SJCRH30 (cell line): ENCODE results near the gene CCDC171. TPM values are rescaled to one million over a fixed set of nuclear protein-coding genes. Genes with fewer than 3 reads are reported as not detected.

Experiments
- DNase-seq, 2 experiments: peaks; one replicate each; pipeline ENCODE4 v3.0.0-alpha.2; 2015 to 2020
- H3K27ac ChIP-seq: fragments of 250-450 bp; sonication (Bioruptor Pico); 2 replicates; pipeline ENCODE4 v1.5.1; 2020; ENCODE audit warnings: mild to moderate bottlenecking, moderate library complexity
- H3K27me3 ChIP-seq: fragments of 250-450 bp; sonication (Bioruptor Pico); 2 replicates; pipeline ENCODE4 v1.5.1; 2020; ENCODE audit warnings: mild to moderate bottlenecking, moderate library complexity
- H3K36me3 ChIP-seq: fragments of 250-450 bp; sonication (Bioruptor Pico); 2 replicates; pipeline ENCODE4 v1.5.1; 2020; ENCODE audit warnings: mild to moderate bottlenecking, moderate library complexity
- H3K4me1 ChIP-seq: fragments of 250-450 bp; sonication (Bioruptor Pico); 2 replicates; pipeline ENCODE4 v1.5.1; 2020; ENCODE audit warnings: mild to moderate bottlenecking, moderate library complexity
- H3K4me3 ChIP-seq: fragments of 250-450 bp; sonication (Bioruptor Pico); 2 replicates; pipeline ENCODE4 v1.5.1; 2020; ENCODE audit warnings: mild to moderate bottlenecking, moderate library complexity
- H3K9me3 ChIP-seq: fragments of 250-450 bp; sonication (Bioruptor Pico); replicated peaks from 2 replicates; pipeline ENCODE4 v1.5.1; 2020; ENCODE audit warnings: mild to moderate bottlenecking, moderate library complexity
- total RNA-seq: library from RNA; depleted of rRNA; stranded (reverse); fragments of >200 nt; shearing (Covaris generic); gene quantifications from 2 replicates; pipeline ENCODE4 v1.2.3, GENCODE V29; 2014

Gene CCDC171
- total RNA-seq, 1 experiment from 2014 or later: 2.4 TPM

DNA sequence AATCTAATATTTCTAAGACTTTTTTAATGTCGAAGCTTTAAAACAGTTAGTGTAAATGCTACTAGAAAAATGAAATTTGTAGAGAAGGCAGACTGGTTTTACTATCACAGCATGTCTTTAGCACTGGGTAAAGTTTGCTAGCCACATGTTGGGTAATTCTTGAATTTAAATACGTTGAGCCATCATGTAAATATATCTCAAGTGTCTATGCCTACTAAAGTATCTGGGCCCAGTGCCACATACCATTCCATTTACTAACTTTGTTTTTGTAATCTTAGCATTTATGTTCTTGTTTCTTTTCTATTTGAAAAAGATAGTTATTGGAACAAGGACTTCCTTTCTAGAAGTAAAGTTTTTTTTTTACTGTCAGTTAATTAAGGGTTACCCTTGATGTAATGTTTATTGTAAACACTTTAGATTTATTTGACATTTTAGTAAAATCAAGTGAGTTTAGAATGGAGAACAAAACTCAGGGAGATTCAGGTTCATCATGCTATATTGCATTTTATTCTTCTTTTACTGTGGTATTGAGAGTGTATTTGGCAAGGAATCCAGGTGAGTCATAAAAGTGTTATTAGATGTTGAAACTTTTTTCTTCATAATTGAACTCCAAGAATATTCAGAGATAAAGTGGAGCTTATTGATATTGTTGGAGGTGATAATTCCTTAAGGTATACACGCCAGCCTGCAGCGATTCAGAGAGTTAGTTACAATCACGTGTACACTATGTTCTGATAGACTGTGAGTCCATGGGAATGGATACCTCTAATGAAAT lies 182.4 kb downstream of the CCDC171 start:
- Histone ChIP-seq H3K36me3 (no peaks in the 10 kb centered on the region), H3K9me3 (no peaks in the 10 kb centered on the region), H3K27me3 (no peaks in the 10 kb centered on the region), H3K4me3 (no peak overlapping the region), H3K4me1 (peaks cover 15% of the 10 kb centered on the region; the same call in 1 of the 2 replicates), H3K27ac (no peak overlapping the region)
- peak in 1 of 2 experiments; percentile 6 for DNase-seq

DNA sequence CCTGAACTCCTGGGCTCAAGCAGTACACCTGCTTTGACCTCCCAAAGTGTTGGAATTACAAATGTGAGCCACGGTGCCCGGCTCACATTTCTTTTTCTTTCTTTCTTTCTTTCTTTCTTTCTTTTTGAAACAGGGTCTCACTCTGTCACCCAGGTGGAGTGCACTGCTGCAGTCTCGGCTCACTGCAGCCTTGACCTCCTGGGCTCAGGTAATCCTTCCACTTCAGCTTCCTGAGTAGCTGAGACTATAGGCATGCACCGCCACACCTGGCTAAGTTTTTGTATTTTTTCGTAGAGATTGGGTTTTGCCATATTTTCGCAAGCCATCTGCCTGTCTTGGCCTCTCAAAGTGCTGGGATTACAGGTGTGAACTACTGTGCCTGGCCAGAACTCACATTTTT lies 183.7 kb downstream of the CCDC171 start:
- peaks cover 15% of the 10 kb centered on the region; the same call in 1 of the 2 replicates for H3K4me1 ChIP-seq
- no peak overlapping the region for H3K27ac ChIP-seq
- no peaks in the 10 kb centered on the region for H3K27me3 ChIP-seq
- H3K9me3 ChIP-seq: peaks cover 2% of the 10 kb centered on the region; the same call in 1 of the 2 replicates
- DNase-seq: no peak
- no peaks in the 10 kb centered on the region for H3K36me3 ChIP-seq
- no peak overlapping the region for H3K4me3 ChIP-seq

DNA sequence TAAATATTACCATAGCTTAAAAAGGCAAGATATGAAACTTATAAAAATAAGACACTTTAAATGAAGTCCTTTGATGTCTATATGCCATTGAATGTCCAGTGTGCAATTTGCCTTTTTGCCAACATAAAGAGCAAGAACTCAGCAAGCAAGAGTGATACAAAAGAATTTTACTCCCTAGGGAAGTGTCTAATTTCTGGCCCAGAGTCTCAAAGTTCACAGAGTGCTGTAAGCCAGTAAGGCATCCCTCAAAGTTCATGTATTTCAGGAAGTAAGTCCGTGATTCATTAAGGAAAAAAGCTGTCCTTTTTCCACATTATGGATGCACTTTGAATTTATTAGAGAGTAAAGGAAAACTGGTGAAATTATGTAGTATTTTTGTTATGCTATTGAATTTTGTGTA lies 185.2 kb downstream of the CCDC171 start:
- H3K27ac ChIP-seq: peak overlapping the region; percentile 17; the same call in 1 of the 2 replicates
- no peaks in the 10 kb centered on the region for H3K27me3 ChIP-seq
- H3K9me3 ChIP-seq: peaks cover 2% of the 10 kb centered on the region; the same call in 1 of the 2 replicates
- H3K36me3 ChIP-seq: no peaks in the 10 kb centered on the region
- peaks cover 15% of the 10 kb centered on the region; the same call in 1 of the 2 replicates for H3K4me1 ChIP-seq
- DNase-seq: peak; percentile 15 to 64
- peak overlapping the region; percentile 41 for H3K4me3 ChIP-seq

DNA sequence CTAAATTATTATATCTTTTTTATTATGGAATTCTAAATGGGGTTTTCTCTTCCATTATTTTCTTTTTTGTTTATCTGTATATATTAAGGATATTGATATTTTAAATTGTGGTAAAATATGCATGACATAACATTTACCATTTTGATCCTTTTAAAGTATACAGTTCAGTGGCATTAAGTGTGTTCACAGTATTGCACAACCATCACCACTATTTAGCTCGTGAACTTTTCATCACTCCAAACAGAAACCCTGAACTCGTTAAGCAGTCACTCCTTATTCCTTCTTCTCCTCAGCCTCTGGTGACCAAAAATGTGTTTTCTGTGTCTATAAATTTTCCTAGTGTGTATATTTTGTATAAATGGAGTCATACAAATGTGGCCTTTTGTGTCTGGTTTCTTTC lies 188.2 kb downstream of the CCDC171 start:
- no peak for DNase-seq
- Histone ChIP-seq H3K36me3 (no peaks in the 10 kb centered on the region), H3K27ac (no peak overlapping the region), H3K4me3 (no peak overlapping the region), H3K27me3 (no peaks in the 10 kb centered on the region), H3K9me3 (peaks cover 2% of the 10 kb centered on the region; the same call in 1 of the 2 replicates), H3K4me1 (0 out of 2 replicates have a peak, but pooled peaks cover 10% of the 10 kb centered on the region)

DNA sequence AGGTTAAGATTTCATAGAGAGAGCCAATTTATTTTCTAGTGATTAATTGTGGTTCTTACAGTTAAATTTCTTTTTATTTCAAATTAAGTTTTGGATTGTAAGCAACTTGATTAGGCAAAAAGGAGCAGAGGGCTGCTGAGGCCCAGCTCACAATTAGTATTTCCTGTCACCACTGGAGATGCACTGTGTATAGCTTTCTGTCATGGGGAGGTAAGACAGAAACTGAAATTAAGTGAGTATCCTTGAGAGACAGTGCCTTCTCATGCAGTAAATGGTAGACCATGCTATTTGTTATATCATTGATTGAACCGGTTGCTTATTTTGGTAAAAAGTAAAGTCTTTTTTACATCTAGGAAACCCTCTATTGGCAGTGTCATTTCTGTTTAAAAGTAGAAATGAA lies 190.7 kb downstream of the CCDC171 start:
- H3K9me3 ChIP-seq: peaks cover 2% of the 10 kb centered on the region; the same call in 1 of the 2 replicates
- no peak overlapping the region for H3K27ac ChIP-seq
- H3K27me3 ChIP-seq: no peaks in the 10 kb centered on the region
- DNase-seq: no peak
- H3K4me3 ChIP-seq: no peak overlapping the region
- 0 out of 2 replicates have a peak, but pooled peaks cover 5% of the 10 kb centered on the region for H3K4me1 ChIP-seq
- H3K36me3 ChIP-seq: 0 out of 2 replicates have a peak, but pooled peaks cover 2% of the 10 kb centered on the region

DNA sequence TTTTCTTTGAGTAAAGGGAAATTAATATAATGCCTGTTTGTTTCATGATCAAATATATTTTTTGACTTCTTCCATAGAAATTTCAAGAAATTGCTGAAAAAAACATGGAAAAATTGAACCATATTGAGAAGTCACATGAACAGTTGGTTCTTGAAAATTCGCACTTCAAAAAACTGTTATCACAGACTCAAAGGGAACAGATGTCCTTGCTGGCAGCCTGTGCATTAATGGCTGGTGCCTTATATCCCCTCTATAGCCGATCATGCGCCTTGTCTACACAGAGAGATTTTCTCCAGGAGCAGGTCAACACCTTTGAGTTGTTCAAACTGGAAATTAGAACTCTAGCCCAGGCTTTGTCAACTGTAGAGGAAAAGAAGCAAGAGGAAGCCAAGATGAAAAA lies 191.4 kb downstream of the CCDC171 start:
- no peak for DNase-seq
- no peak overlapping the region for H3K4me3 ChIP-seq

DNA sequence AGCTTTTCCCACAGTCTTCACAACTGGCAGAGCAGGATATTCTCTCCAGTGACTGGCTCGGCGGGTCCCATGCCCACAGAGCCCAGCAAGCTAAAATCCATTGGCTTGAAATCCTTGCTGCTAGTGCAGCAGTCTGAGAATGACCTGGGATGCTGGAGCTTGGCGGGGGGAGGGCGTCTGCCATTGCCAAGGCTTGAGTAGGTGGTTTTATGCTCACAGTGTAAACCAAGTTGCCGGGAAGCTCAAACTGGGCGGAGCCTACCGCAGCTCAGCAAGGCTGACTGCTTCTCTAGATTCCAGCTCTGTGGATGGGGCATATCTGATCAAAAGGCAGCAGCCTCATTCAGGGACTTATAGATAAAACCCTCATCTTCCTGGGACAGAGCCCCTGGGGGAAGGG lies 194.1 kb downstream of the CCDC171 start:
- H3K36me3 ChIP-seq: 0 out of 2 replicates have a peak, but pooled peaks cover 2% of the 10 kb centered on the region
- no peaks in the 10 kb centered on the region for H3K27me3 ChIP-seq
- H3K4me3 ChIP-seq: no peak overlapping the region
- H3K4me1 ChIP-seq: no peaks in the 10 kb centered on the region
- H3K27ac ChIP-seq: no peak overlapping the region
- no peaks in the 10 kb centered on the region for H3K9me3 ChIP-seq
- no peak for DNase-seq

More for the DNA sequence above, 191.4 kb downstream of the CCDC171 start:
- no peaks in the 10 kb centered on the region for H3K27me3 ChIP-seq
- no peaks in the 10 kb centered on the region for H3K4me1 ChIP-seq
- H3K27ac ChIP-seq: no peak overlapping the region
- 0 out of 2 replicates have a peak, but pooled peaks cover 2% of the 10 kb centered on the region for H3K36me3 ChIP-seq
- peaks cover 2% of the 10 kb centered on the region; the same call in 1 of the 2 replicates for H3K9me3 ChIP-seq

DNA sequence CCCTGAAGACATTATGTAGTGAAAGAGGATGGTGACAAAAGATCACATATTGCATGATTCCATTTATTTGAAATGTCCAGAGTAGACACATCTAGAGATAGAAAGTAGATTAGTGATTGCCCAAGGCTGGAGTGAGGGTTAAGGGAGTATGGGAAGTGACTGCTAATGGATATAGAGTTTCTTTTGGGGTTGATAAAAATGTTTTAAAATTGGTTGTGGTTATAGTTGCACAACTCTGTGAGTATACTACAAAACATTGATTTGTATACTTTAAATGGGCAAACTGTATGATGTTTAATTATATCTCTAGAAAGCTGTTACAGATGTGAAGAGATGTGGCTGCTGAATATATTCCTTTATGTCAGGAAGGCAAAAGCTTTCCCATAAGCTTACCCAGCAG lies 202.8 kb downstream of the CCDC171 start:
- DNase-seq: no peak
- H3K27ac ChIP-seq: no peak overlapping the region

DNA sequence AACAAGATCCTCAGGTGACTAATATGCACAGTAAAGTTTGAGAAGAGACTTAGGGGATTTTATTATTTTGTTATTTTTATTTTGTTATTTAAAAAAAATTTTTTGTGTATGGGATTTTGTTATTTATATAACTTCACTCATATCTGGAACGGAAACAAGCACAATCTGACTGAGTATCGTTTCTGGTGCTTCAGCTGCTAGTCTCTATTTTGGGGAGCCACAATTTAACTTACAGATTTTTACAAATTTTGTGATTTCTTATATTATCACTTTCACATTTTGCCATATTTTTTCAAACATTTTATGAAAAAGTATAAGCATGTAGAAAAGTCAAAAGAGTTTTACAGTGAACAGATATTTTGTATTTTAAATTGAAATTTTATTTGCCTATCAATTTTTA lies 208.7 kb downstream of the CCDC171 start:
- H3K27me3 ChIP-seq: no peaks in the 10 kb centered on the region
- no peak for DNase-seq
- H3K27ac ChIP-seq: no peak overlapping the region

More for the DNA sequence above, 202.8 kb downstream of the CCDC171 start:
- H3K27me3 ChIP-seq: no peaks in the 10 kb centered on the region
- no peaks in the 10 kb centered on the region for H3K9me3 ChIP-seq
- no peaks in the 10 kb centered on the region for H3K4me1 ChIP-seq
- no peak overlapping the region for H3K4me3 ChIP-seq
- no peaks in the 10 kb centered on the region for H3K36me3 ChIP-seq

DNA sequence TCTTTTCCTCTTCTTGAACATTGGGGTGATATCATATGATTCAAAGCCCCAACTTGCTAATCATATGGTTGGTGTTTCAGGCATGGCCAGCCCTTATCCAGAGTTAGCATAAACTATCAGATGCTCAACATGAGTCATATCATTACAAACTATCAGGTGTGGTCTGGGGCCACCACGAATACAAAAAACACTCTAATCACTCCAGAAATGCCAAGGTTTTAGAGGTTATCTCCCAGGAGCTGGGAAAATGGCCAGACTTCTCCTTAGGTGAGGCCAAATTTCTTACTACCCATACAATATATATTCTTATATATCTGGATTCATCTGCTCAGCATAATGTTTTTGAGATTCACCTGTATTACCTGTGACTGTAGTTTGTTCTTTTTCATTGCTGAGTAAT lies 210.5 kb downstream of the CCDC171 start:
- Histone ChIP-seq H3K27me3 (no peaks in the 10 kb centered on the region), H3K36me3 (no peaks in the 10 kb centered on the region), H3K27ac (no peak overlapping the region), H3K4me3 (no peak overlapping the region), H3K9me3 (no peaks in the 10 kb centered on the region), H3K4me1 (no peaks in the 10 kb centered on the region)
- no peak for DNase-seq

More for the DNA sequence above, 208.7 kb downstream of the CCDC171 start:
- H3K9me3 ChIP-seq: no peaks in the 10 kb centered on the region
- no peaks in the 10 kb centered on the region for H3K4me1 ChIP-seq
- no peaks in the 10 kb centered on the region for H3K36me3 ChIP-seq
- H3K4me3 ChIP-seq: no peak overlapping the region

DNA sequence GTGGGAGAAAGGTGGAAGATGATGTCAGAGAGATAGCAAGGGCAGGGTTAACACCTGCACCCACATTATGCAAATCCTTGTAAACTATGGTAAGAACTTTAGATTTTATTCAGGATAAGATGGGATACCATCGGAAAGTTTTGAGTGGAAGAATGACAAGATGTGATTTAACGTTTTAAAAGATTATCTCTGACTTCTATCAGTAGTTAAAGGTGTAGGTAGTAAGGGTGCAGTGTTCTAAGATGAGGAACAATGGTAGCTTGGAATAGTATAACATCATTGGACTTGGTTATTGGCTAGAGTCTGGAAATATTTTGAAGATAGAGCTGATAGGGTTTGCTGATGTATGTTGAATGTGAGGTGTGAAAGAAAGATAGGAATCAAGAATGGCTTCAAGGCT lies 211.3 kb downstream of the CCDC171 start:
- Histone ChIP-seq H3K27ac (no peak overlapping the region), H3K4me1 (no peaks in the 10 kb centered on the region), H3K27me3 (no peaks in the 10 kb centered on the region), H3K9me3 (no peaks in the 10 kb centered on the region), H3K4me3 (no peak overlapping the region), H3K36me3 (no peaks in the 10 kb centered on the region)
- no peak for DNase-seq

DNA sequence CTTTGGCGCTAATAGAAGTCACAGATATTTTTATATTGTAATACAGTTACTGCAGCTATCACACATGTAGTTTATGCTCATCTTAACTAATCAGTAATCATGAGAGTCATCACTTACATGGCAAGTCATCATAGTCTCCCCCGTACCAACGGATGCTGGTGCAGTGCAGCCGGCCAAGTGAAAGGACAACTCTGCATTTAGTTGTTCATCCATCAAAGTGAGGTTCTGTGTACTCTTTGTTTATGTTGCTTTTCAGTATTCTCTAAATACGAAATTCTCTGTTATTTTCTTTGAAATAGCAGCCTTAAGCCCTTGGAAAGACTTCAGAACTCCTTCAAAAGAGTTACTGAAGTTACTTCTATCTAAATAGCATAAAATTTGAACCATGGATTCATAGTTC lies 216.7 kb downstream of the CCDC171 start:
- H3K4me3 ChIP-seq: no peak overlapping the region
- no peaks in the 10 kb centered on the region for H3K36me3 ChIP-seq
- DNase-seq: no peak
- no peaks in the 10 kb centered on the region for H3K9me3 ChIP-seq
- H3K27ac ChIP-seq: no peak overlapping the region
- no peaks in the 10 kb centered on the region for H3K4me1 ChIP-seq
- no peaks in the 10 kb centered on the region for H3K27me3 ChIP-seq

DNA sequence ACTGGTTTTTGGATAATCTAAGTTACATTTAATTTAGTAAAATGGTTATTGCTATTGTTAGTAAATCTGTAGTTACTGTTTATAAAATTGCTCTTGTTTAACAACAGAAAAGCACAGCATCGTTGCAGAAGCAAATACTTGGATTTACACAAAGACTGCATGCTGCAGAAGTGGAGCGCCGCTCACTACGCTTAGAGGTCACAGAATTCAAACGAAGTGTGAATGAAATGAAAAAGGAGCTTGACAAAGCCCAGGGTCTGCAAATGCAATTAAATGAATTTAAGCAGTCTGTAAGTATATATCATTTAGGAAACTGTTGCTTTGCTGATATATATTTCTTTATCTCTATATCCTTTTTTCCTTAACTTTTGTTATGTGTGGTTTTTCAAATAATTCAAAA lies 226.0 kb downstream of the CCDC171 start:
- no peak for DNase-seq
- no peaks in the 10 kb centered on the region for H3K9me3 ChIP-seq
- H3K27ac ChIP-seq: no peak overlapping the region
- no peaks in the 10 kb centered on the region for H3K36me3 ChIP-seq
- no peaks in the 10 kb centered on the region for H3K4me1 ChIP-seq
- H3K27me3 ChIP-seq: no peaks in the 10 kb centered on the region
- H3K4me3 ChIP-seq: no peak overlapping the region

DNA sequence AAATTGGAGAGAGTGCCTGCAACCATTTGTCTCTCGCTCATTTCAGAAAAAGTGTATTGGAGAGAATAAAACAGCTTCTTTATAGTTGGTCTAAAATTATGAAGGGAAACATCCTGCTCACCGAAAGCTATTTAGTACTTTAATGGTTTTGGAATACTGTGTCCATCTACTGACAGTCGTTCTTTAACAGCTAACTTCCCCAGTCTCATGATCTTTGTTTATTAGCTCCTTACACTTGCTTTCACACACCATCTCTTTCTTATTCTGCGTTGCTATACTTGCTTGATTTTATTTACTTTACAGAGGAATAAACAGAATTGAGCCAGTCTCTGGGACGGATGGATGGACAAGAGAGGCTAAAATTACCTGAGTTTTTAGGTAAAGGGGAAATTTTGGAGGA lies 229.3 kb downstream of the CCDC171 start:
- DNase-seq: no peak
- Histone ChIP-seq H3K27ac (no peak overlapping the region), H3K27me3 (no peaks in the 10 kb centered on the region), H3K4me3 (no peak overlapping the region), H3K9me3 (no peaks in the 10 kb centered on the region), H3K4me1 (no peaks in the 10 kb centered on the region), H3K36me3 (no peaks in the 10 kb centered on the region)

DNA sequence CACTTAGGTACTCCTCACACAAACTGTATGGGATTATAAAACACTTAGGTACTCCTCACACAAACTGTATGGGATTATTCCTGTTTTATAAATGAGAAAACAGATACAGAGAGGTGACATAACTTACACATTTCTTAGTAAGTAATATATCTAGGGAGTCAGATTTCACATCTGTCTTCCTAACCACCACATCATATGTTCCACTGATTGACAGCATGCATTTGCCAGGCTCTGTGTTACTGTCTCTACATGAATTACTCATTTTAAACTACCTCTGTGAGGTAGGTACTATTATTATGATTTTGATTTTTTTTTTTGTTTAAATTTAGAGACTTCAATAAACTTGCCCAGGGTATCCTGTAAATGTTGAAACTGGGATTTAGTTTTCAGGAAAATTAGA lies 232.7 kb downstream of the CCDC171 start:
- Histone ChIP-seq H3K4me3 (no peak overlapping the region), H3K9me3 (no peaks in the 10 kb centered on the region), H3K27ac (no peak overlapping the region), H3K4me1 (no peaks in the 10 kb centered on the region), H3K27me3 (no peaks in the 10 kb centered on the region), H3K36me3 (no peaks in the 10 kb centered on the region)
- DNase-seq: no peak
